Measurements from ENCODE around the gene FLT4. TPM values are rescaled to one million over a fixed set of nuclear protein-coding genes. Genes with fewer than 3 reads are reported as not detected.

The FLT4 gene
- total RNA-seq, 3 donors from 2014 or later (not counting 1 experiment from before 2014, with no cell fraction given): 0.68 to 0.92 (median 0.78) TPM

- no peak for ATAC-seq
- H3K27ac Mint-ChIP-seq: no peak overlapping the region
- no peaks in the 10 kb centered on the region for H3K9me3 ChIP-seq (ENCODE audit: control insufficient read depth, insufficient read depth, low read length)
- H3K27ac ChIP-seq (ENCODE audit: low read length): no peak overlapping the region
- peaks cover 14 to 30% of the 10 kb centered on the region in 2 donors for H3K27me3 Mint-ChIP-seq (ENCODE audit: low read depth in 2 of 2)
- peaks cover 6% of the 10 kb centered on the region for H3K27me3 ChIP-seq (ENCODE audit: control insufficient read depth, insufficient read depth, low read length)
- H3K36me3 Mint-ChIP-seq: no peaks in the 10 kb centered on the region
- no peaks in the 10 kb centered on the region for H3K9me3 Mint-ChIP-seq
- no peaks in the 10 kb centered on the region for H3K36me3 ChIP-seq (ENCODE audit: control insufficient read depth, insufficient read depth, low read length)
- H3K4me3 Mint-ChIP-seq: no peak overlapping the region
- no peaks in the 10 kb centered on the region for H3K4me1 Mint-ChIP-seq
- intact Hi-C loops (cut with micrococcal nuclease): no loop called here
- H3K4me3 ChIP-seq (ENCODE audit: low read length): no peak overlapping the region
- TF ChIP-seq CTCF (IDR thresholded peaks at IDR 0.05): no peak
- 82% methylated on average over 3 of the region's 3 CpGs for WGBS (ENCODE audit: insufficient coverage)
- no peaks in the 10 kb centered on the region for H3K4me1 ChIP-seq (ENCODE audit: control insufficient read depth, insufficient read depth, low read length)
- DNase-seq: no peak
Observed at GRCh38 chr5:180586204-180586603, 63.2 kb downstream of the FLT4 start.

GRCh38 chr5:180583738-180584137, 65.7 kb downstream of the FLT4 start:
- no peak for ATAC-seq
- H3K27ac Mint-ChIP-seq: no peak overlapping the region
- no peaks in the 10 kb centered on the region for H3K36me3 Mint-ChIP-seq
- Histone ChIP-seq H3K9me3 (ENCODE audit: control insufficient read depth, insufficient read depth, low read length) (no peaks in the 10 kb centered on the region), H3K4me3 (ENCODE audit: low read length) (no peak overlapping the region), H3K36me3 (ENCODE audit: control insufficient read depth, insufficient read depth, low read length) (no peaks in the 10 kb centered on the region), H3K27ac (ENCODE audit: low read length) (no peak overlapping the region), H3K4me1 (ENCODE audit: control insufficient read depth, insufficient read depth, low read length) (no peaks in the 10 kb centered on the region), H3K27me3 (ENCODE audit: control insufficient read depth, insufficient read depth, low read length) (no peaks in the 10 kb centered on the region)
- H3K4me3 Mint-ChIP-seq: no peak overlapping the region
- no peak for DNase-seq
- H3K27me3 Mint-ChIP-seq (ENCODE audit: low read depth in 2 of 2): peaks cover under 1 to 30% of the 10 kb centered on the region in 2 donors
- intact Hi-C loops (cut with micrococcal nuclease): no loop called here
- H3K4me1 Mint-ChIP-seq: no peaks in the 10 kb centered on the region
- H3K9me3 Mint-ChIP-seq: no peaks in the 10 kb centered on the region
- WGBS (ENCODE audit: insufficient coverage): no CpG with 5 or more reads among the region's 2 CpGs
- TF ChIP-seq CTCF (IDR thresholded peaks at IDR 0.05): no peak

GRCh38 chr5:180580681-180581080, 68.7 kb downstream of the FLT4 start:
- intact Hi-C loops (cut with micrococcal nuclease): no loop called here
- 90% methylated on average over 6 of the region's 6 CpGs for whole genome bisulfite sequencing (ENCODE audit: insufficient coverage)
- DNase-seq: no peak

More at GRCh38 chr5:180580681-180581080, 68.7 kb downstream of the FLT4 start:
- Mint-ChIP-seq H3K4me1 (no peaks in the 10 kb centered on the region), H3K27ac (no peak overlapping the region), H3K36me3 (peaks cover 8% of the 10 kb centered on the region), H3K4me3 (no peak overlapping the region), H3K27me3 (ENCODE audit: low read depth in 2 of 2) (peaks cover 0 to 21% of the 10 kb centered on the region in 2 donors), H3K9me3 (no peaks in the 10 kb centered on the region)
- no peaks in the 10 kb centered on the region for H3K4me1 ChIP-seq (ENCODE audit: control insufficient read depth, insufficient read depth, low read length)
- peaks cover 9% of the 10 kb centered on the region for H3K36me3 ChIP-seq (ENCODE audit: control insufficient read depth, insufficient read depth, low read length)
- no peak overlapping the region for H3K4me3 ChIP-seq (ENCODE audit: low read length)
- ATAC-seq: no peak
- no peak for TF ChIP-seq CTCF (IDR thresholded peaks at IDR 0.05)
- no peak overlapping the region for H3K27ac ChIP-seq (ENCODE audit: low read length)
- H3K9me3 ChIP-seq (ENCODE audit: control insufficient read depth, insufficient read depth, low read length): no peaks in the 10 kb centered on the region
- H3K27me3 ChIP-seq (ENCODE audit: control insufficient read depth, insufficient read depth, low read length): no peaks in the 10 kb centered on the region
